PFSK-1 (cell line): ENCODE data around the gene TOMM6.

ENCODE experiments used
- SIN3A ChIP-seq: IDR thresholded peaks from 2 replicates; pipeline ENCODE4 v1.6.1; 2012; ENCODE audit warnings: mild to moderate bottlenecking, low read length, moderate library complexity, borderline replicate concordance; ENCODE audit not compliant: insufficient read depth
- TF ChIP-seq, protein P1 (sequence below), 2 experiments: IDR thresholded peaks; 2 replicates each; pipeline versions ENCODE4 v1.6.1 to v1.8.0; 2011 to 2012; ENCODE audit warnings: low read depth in 2 of 2, low read length in 2 of 2, control low read depth in 1 of 2, inconsistent platforms in 1 of 2, mild to moderate bottlenecking in 1 of 2, moderate library complexity in 1 of 2; ENCODE audit not compliant: insufficient read depth in 1 of 2

DNA sequence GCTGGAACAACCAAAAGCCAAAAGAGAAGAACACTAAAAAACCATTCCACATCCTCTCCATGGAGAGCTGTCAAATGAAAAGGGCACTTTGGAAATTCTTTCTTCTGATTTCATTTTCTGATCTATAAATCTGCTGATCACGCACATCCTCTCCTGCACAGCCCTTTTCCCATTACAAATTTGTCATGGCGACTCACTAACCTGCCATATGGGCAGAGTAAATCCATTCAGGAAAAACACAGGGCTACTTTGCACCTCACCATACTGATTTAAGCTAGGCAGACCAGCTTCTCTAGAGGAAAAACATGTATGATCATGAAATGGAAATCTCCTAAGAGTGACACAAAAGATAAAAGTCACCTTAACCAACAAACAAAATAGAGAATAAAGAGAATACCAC, 26.0 kb downstream of the TOMM6 start:
- TF ChIP-seq SIN3A = no peak
- TF ChIP-seq, protein P1, sequence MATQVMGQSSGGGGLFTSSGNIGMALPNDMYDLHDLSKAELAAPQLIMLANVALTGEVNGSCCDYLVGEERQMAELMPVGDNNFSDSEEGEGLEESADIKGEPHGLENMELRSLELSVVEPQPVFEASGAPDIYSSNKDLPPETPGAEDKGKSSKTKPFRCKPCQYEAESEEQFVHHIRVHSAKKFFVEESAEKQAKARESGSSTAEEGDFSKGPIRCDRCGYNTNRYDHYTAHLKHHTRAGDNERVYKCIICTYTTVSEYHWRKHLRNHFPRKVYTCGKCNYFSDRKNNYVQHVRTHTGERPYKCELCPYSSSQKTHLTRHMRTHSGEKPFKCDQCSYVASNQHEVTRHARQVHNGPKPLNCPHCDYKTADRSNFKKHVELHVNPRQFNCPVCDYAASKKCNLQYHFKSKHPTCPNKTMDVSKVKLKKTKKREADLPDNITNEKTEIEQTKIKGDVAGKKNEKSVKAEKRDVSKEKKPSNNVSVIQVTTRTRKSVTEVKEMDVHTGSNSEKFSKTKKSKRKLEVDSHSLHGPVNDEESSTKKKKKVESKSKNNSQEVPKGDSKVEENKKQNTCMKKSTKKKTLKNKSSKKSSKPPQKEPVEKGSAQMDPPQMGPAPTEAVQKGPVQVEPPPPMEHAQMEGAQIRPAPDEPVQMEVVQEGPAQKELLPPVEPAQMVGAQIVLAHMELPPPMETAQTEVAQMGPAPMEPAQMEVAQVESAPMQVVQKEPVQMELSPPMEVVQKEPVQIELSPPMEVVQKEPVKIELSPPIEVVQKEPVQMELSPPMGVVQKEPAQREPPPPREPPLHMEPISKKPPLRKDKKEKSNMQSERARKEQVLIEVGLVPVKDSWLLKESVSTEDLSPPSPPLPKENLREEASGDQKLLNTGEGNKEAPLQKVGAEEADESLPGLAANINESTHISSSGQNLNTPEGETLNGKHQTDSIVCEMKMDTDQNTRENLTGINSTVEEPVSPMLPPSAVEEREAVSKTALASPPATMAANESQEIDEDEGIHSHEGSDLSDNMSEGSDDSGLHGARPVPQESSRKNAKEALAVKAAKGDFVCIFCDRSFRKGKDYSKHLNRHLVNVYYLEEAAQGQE (IDR thresholded peaks at IDR 0.05; ENCODE audit: insufficient read depth in 1 of 2, low read depth in 2 of 2, low read length in 2 of 2) = no peak
